HG03045 (cell line): ENCODE results near the gene GPR142.
"Not testable (repeated sequence)": the region's sequence is repeated elsewhere in the genome, so short reads cannot be mapped to it uniquely, and the experiment has no call there.

Source experiments
- ATAC-seq: cut with Tn5 transposase; IDR thresholded peaks from one replicate; pipeline ENCODE4 v1.9.1; 2021; ENCODE audit warnings: mild to moderate bottlenecking, moderate library complexity; ENCODE audit not compliant: unreplicated experiment

Gene GPR142

DNA sequence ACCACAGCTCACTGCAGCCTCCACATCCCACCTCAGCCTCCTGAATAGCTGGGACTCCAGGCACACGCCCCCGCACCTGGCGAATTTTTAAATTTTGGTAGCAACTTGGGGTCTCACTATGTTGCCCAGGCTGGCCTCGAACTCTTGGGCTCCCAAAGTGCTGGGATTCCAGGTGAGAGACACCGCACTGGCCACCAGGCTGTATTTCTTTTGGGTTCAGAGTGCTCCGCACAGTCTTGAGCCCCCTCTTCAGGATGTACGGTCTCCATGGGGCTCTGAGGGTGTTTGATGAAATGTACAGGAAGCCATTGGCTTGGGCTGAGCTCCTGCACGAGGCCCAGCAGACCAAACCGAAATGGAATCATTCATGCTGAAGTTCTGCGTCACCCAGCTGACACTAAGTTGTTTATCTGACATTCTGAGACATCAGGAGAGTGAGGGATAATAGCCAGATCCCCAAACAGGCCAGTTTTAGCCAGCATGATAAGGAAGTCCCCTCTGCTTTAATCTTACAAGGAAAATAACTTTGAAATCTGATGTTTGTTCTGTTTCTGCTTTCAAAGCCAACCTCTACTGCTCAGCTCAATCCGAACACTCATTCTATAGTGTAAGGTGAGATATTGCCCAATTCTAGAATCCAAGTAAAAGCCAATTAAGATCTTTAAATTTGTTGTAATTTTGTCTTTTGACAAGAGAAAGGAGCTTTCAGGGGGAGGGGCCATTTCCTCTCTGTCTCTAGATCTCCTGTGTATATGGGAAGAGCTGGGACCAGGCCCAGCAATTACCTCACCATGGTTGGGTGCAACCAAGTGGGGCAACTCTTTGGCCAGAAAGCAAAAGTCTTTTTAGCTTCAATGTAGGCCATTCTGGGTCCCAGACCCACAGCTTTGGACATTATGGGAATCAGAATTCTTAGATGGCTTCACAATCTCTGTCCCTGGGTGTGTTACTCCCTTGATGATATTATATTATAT lies 23.7 kb downstream of the GPR142 start:
- ATAC-seq, result no peak

DNA sequence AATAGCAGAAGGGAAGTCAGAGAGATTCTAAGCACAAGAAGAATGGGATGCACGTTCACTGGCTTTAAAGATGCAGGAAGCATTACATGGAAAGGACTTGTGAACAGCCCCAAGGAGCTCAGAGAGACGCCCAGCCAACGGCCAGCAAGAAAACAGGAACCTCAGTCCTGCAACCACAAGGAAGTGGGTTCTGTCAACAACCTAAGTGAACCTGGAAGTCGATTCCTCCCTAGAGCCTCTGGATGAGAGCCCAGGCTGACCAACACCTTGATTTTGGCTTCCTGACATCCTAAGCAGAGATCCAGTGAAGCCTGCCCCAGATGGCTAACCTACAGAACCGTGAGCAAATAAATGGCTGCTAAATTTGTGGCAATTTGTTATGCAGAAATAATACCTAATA lies 24.5 kb downstream of the GPR142 start:
- no peak for ATAC-seq

GRCh38 chr17:74392848-74393247 lies 25.5 kb downstream of the GPR142 start:
- no peak for ATAC-seq

DNA sequence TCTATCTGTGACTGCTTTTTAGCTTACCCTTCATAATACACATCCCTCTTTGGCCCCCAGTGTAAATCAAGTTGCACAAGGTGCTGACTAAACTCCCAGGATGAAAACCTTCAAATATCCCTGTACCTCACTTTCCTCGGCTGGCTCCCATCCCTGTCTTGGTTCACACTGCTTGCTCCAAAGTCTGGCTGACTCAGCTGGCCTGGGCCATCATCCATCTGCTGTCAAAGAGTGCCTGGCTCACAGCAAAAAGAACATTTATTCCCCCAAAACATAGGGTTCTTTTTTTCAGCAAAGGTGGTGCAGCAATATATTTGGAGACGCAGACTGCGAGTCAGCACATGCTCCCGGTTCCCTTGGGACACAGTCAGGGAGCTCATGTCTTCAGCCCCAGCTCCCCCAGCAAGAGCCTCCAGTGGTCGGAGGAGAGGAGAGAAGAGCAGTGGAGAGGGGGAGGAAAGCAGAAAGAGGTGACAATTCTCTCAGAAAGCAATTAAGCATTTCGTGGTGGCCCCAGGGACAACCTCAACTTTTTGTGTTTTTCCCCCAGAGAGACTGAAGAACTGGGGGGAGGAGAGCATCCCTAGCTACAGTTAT lies 26.1 kb downstream of the GPR142 start:
- ATAC-seq, result no peak

GRCh38 chr17:74394275-74394950 lies 27.1 kb downstream of the GPR142 start:
- no peak for ATAC-seq

DNA sequence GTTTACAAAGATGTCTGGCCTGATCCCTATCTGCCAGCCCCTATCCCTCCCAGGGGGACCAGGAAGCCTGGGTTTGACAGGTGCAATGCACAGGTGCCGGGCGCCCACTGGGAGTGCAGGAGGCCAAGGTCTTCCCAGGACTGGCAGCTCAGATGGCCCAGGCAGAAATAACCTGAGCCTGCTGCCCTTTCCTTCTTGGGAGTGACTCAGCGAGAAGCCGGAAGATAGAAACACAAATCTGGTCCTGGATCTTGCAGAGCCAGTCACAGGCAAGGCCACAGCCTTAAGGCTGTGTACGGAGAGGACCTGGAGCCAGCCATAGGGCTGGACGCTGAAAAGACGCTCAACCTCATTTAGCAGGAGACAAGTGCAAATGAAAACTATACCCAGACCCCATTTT lies 27.7 kb downstream of the GPR142 start:
- ATAC-seq, result no peak

DNA sequence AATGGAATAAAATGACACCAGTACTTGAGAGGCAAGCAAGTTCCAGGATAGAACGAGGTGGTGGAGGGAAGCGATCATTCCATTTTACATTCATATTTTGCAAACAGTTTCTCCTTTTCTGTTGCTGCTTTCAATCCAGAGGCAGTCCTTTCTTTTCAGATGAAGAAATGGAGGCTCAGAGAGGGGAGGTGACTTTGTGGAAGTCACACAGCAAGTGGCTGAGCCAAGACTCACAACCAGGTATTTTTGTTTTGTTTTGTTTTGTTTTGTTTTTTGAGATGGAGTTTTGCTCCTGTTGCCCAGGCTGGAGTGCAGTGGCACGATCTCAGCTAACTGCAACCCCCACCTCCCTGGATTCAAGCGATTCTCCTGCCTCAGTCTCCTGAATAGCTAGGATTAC lies 29.3 kb downstream of the GPR142 start:
- no peak for ATAC-seq

- no peak for ATAC-seq
Observed at GRCh38 chr17:74402048-74402447, 34.7 kb downstream of the GPR142 start.

DNA sequence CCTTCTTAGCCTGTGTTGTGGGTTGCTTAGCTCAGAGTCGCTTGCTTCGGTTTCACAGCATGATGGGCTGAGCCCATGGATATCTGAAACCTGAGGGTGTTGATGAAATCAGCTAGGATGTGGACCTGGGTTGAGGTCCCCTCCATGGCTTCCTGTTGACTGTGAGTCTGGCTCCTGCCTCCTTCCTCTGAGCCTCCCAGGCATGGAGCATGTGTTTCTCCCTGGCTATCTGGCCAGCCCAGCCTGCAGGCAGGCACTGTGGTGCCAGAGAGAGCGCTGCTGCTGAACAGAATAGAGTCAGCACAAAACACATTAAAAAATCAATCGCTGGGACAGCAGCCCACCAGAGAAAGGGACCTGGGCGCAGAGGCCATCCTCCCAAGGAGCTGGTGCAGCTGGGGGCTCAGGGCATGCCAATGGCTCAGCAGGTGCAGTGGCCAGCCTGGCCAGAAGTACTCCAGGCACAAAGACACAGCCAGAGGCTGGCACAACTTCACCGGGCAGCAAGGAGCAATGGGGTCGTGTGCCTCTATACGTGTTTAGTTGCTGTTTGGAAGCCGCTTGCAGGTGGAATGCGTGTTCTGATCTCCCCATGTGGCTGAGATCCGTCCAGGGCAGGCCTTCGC lies 36.3 kb downstream of the GPR142 start:
- ATAC-seq, result no peak

GRCh38 chr17:74404218-74404617 lies 36.9 kb downstream of the GPR142 start:
- ATAC-seq, result no peak

DNA sequence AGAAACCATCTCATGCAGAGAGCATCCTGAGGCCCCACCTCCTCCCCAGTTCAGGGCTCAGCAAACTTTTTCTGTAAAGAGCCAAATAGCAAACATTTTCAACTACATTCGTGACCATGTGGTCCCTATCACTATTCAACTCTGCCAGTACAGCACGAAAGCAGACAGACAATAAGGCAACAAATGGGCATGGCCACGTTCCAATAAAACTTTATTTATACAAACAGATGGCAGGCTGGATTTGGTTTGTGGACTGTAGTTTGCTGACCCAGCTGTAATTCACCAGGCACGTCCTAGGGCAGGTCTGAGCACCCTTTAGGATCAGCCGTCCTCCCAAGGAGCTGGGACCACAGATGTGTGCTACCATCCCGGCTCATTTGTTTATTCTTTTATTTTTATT lies 37.5 kb downstream of the GPR142 start:
- no peak for ATAC-seq

DNA sequence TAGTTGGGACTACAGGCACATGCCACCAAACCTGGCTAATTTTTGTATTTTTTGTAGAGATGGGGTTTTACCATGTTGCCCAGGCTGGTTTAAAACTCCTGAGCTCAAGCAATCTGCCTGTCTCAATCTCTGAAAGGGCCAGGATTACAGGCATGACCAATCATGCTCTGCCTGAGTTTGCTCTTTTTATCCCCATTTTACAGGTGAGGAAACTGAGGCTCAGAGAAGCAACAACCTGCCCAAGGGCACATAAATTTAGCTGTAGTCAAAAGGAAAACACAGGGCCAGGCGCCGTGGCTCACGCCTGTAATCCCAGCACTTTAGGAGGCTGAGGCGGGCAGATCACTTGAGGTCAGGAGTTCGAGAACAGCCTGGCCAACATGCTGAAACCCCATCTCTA lies 38.0 kb downstream of the GPR142 start:
- ATAC-seq, result not testable (repeated sequence)

GRCh38 chr17:74407384-74407783 lies 40.1 kb downstream of the GPR142 start:
- no peak for ATAC-seq

DNA sequence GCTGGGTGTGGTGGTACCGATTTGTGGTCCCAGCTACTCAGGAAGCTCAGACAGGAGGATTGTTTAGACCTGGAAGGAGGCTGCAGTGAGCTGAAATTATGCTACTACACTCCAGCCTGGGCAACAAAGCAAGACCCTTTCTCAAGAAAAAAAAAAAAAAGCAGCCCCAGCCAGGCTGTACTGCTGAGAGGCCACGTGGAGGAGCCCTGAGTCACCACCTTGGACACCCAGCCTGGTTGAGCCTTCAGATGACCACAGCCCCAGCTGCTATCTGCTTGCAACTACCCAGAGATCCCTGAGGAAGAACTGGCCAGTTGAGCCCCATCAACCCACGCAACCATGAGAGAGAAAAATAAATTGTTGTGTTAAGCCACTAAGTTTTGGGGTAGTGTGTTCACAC lies 41.0 kb downstream of the GPR142 start:
- ATAC-seq, result no peak

- ATAC-seq, result no peak
Observed at GRCh38 chr17:74408815-74409214, 41.5 kb downstream of the GPR142 start.

DNA sequence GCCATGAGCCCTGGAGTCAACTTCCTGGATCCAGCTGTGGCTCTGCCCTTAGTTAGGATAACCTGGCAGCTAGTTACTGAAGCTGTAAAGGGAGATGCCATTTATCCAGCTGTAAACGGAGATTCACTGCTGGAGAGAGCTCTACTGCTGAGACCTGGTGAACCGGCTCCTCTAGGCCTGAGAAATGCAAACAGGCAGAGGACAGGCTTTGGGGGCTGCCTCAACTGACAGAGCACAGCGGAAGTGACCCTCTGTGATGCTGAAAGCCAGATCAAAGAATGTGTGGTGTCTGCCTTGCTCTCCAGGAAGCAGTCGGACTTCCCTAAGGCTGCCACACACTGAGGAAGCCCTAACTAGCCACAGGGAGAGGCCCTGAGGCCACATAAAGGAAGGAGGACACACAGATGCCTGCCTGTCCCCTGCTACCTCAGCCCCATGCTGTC lies 42.7 kb downstream of the GPR142 start:
- no peak for ATAC-seq

- ATAC-seq, result no peak
Observed at GRCh38 chr17:74412581-74412980, 45.3 kb downstream of the GPR142 start.

GRCh38 chr17:74413491-74413890 lies 46.2 kb downstream of the GPR142 start:
- ATAC-seq, result no peak

GRCh38 chr17:74414510-74414909 lies 47.2 kb downstream of the GPR142 start:
- ATAC-seq, result no peak

- ATAC-seq, result no peak
Observed at GRCh38 chr17:74415608-74416396, 48.5 kb downstream of the GPR142 start.
